BE2C (cell line): ENCODE data around the gene CINP.

Experiments
- DNase-seq: peaks from one replicate; pipeline ENCODE4 v3.0.0-alpha.2; 2020
- H3K27me3 ChIP-seq: fragments of 250-450 bp; sonication (Bioruptor Pico); 2 replicates; pipeline ENCODE4 v1.5.1; 2020; ENCODE audit warnings: mild to moderate bottlenecking
- H3K36me3 ChIP-seq: fragments of 250-450 bp; sonication (Bioruptor Pico); 2 replicates; pipeline ENCODE4 v1.5.1; 2020; ENCODE audit warnings: mild to moderate bottlenecking
- H3K4me1 ChIP-seq: fragments of 250-450 bp; sonication (Bioruptor Pico); 2 replicates; pipeline ENCODE4 v1.5.1; 2020
- H3K4me3 ChIP-seq: 2 replicates; pipeline ENCODE4 v1.5.1; 2011; ENCODE audit warnings: low read depth, low read length
- H3K9me3 ChIP-seq: fragments of 250-450 bp; sonication (Bioruptor Pico); 2 replicates; pipeline ENCODE4 v1.5.1; 2020
- CTCF ChIP-seq: IDR thresholded peaks from 2 replicates; pipeline ENCODE4 v1.5.1; 2012; ENCODE audit warnings: mild to moderate bottlenecking, low read depth, low read length

The CINP gene

DNA sequence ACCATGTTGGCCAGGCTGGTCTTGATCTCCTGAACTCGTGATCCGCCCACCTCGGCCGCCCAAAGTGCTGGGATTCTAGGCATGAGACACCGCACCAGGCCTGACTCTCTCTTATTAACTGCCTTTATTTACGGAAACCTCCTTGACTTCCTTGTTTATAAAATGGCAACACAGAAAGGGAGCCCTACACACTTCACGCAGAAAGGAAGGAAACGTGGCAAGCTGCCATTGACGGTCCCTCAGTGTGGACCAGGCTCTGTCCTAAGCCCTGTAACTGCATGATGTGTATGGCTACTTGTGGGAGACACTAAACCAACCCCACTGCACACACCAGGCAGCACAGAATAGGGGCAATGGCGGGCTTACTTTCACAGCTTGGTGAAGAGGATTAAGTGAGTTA, 11.7 kb downstream of the CINP start:
- Histone ChIP-seq H3K27me3 (no peaks in the 10 kb centered on the region), H3K9me3 (no peaks in the 10 kb centered on the region), H3K36me3 (peaks cover 61% of the 10 kb centered on the region), H3K4me1 (no peaks in the 10 kb centered on the region), H3K4me3 (no peak overlapping the region)
- no peak for TF ChIP-seq CTCF
- DNase-seq: no peak

- no peaks in the 10 kb centered on the region for H3K4me1 ChIP-seq
- no peak for DNase-seq
- peaks cover 52% of the 10 kb centered on the region for H3K36me3 ChIP-seq
- H3K4me3 ChIP-seq: no peak overlapping the region
- TF ChIP-seq CTCF: no peak
- H3K9me3 ChIP-seq: no peaks in the 10 kb centered on the region
- no peaks in the 10 kb centered on the region for H3K27me3 ChIP-seq
Measured at GRCh38 chr14:102348376-102348775, 14.3 kb downstream of the CINP start.

DNA sequence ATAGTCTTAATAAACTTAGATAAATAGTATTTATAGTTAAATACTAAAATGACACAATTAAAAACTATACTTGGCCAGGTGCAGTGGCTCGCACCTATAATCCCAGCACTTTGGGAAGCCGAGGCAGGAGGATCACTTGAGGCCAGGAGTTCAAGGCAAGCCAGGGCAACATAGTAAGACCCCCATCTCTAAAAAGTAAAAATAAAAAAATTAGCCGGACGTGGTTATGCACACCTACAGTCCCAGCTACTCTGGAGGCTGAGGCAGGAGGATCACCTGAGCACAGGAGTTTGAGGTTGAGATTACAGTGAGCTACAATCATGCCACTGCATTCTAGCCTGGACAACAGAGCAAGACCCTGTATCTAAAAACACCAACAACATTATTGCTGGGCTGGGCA, 16.0 kb downstream of the CINP start:
- Histone ChIP-seq H3K36me3 (peaks cover 56% of the 10 kb centered on the region), H3K4me3 (no peak overlapping the region), H3K9me3 (no peaks in the 10 kb centered on the region), H3K4me1 (no peaks in the 10 kb centered on the region), H3K27me3 (no peaks in the 10 kb centered on the region)
- DNase-seq: no peak
- no peak for TF ChIP-seq CTCF

DNA sequence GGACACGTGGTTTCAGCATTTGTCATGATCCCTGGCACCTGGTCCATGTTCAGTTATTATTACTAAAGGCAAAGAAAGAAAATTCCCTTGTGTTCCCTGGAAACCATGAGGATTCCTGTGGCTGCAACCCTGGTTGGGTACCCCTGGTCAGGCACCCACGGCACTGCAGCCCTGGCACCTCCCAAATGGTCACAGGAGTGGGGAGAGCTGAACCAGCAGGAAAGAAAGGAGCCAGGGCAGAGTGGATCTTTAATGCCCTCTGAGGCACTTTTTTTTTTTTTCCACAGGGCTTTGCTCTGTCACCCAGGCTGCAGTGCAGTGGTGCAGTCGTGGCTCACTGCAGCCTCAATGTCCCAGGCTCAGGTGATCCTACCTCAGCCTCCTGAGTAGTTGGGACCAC, 17.5 kb downstream of the CINP start:
- Histone ChIP-seq H3K27me3 (no peaks in the 10 kb centered on the region), H3K36me3 (peaks cover 59% of the 10 kb centered on the region), H3K4me3 (no peak overlapping the region), H3K4me1 (no peaks in the 10 kb centered on the region), H3K9me3 (no peaks in the 10 kb centered on the region)
- TF ChIP-seq CTCF: no peak
- no peak for DNase-seq

DNA sequence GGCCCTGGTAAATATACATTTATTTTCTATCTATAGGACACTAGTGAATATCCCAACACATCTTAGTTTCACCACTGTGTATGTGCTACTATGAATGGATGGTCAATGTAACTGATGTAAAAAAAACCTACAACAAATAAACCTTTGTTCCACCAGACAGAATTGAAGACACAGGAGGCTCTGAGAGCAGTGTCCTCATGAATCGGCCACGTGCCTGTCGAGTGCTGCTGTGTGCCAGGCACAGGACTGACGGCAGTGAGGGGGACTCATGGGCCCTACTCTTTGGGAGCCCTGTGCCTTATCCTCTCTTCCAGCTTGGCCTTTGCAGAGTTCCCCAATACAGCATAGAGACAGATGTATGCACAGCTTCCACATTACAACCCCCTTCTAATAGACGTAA, 18.2 kb downstream of the CINP start:
- Histone ChIP-seq H3K4me3 (no peak overlapping the region), H3K36me3 (peaks cover 55% of the 10 kb centered on the region), H3K27me3 (no peaks in the 10 kb centered on the region), H3K4me1 (no peaks in the 10 kb centered on the region), H3K9me3 (no peaks in the 10 kb centered on the region)
- TF ChIP-seq CTCF: no peak
- DNase-seq: no peak

- H3K9me3 ChIP-seq: no peaks in the 10 kb centered on the region
- H3K36me3 ChIP-seq: peaks cover 52% of the 10 kb centered on the region
- TF ChIP-seq CTCF: no peak
- no peak overlapping the region for H3K4me3 ChIP-seq
- DNase-seq: no peak
- H3K4me1 ChIP-seq: no peaks in the 10 kb centered on the region
- no peaks in the 10 kb centered on the region for H3K27me3 ChIP-seq
Measured at GRCh38 chr14:102344084-102344483, 18.6 kb downstream of the CINP start.
